GM12872 (cell line): ENCODE measurements around the gene LMO7.

ENCODE experiments used
- TF ChIP-seq, protein P1 (sequence below): IDR thresholded peaks from 3 replicates; pipeline ENCODE4 v1.5.1; 2011; ENCODE audit warnings: low read depth, mild to moderate bottlenecking, low read length, moderate library complexity; ENCODE audit not compliant: insufficient read depth

LMO7 gene

DNA sequence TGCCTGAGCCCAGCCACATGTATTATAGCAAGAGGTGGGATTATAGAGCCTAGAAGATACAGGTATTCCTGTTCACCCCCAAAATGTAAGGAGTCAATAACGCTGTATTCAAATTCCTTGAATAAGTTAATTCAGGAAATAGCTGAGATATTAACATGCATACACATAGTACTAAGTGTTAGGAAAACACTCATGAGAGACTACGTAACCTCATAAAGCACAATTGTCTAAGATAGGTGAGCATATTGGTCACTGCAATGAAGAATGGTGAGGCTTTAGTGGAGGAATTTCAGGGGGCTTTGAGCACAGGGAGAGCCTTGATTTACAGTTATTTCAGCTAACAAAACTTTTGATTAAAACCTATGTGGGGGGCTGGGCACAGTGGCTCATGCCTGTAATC, 161.6 kb downstream of the LMO7 start:
- TF ChIP-seq, protein P1, sequence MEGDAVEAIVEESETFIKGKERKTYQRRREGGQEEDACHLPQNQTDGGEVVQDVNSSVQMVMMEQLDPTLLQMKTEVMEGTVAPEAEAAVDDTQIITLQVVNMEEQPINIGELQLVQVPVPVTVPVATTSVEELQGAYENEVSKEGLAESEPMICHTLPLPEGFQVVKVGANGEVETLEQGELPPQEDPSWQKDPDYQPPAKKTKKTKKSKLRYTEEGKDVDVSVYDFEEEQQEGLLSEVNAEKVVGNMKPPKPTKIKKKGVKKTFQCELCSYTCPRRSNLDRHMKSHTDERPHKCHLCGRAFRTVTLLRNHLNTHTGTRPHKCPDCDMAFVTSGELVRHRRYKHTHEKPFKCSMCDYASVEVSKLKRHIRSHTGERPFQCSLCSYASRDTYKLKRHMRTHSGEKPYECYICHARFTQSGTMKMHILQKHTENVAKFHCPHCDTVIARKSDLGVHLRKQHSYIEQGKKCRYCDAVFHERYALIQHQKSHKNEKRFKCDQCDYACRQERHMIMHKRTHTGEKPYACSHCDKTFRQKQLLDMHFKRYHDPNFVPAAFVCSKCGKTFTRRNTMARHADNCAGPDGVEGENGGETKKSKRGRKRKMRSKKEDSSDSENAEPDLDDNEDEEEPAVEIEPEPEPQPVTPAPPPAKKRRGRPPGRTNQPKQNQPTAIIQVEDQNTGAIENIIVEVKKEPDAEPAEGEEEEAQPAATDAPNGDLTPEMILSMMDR, result no peak

DNA sequence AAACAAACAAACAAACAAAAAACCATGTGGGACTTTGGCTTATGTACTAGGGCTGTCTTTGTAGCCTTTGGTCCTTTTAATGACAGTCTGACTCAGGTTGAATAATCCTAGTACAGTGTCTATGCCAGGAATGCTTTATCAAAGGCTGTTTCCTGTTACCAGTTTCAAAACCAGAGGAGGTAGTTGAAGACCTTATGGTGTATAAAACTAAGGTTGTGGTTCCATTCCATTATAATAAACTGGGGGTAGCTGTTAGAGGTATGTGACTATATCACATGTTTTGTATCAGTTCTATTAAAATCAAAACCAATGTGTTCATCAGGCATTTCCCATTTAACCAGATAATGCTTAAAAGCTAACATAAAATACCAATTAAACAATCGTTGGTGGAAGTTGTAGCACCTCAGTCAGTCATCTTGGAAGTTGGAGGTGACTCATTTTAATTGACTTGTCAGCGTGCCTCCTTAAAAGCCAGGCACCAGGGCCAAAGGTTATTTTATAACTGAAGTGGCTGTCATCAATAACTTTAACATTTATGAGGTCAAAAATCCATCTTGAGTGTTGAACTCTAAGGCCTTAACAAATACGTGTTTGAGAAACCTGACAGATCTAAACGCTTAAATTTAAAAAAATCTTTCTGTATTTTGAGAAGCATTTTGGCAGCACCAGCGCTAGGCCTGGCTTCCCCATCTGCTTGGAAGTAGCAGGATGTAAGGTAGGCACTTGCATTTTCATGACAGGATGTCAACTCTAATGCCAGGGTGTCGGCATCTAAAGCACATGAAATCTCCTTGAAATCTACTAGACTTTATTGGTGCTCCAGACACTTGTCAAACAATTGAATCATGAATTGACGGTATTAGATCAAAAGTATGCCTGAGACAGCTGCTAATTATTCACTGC, 162.5 kb downstream of the LMO7 start:
- TF ChIP-seq, protein P1, result no peak

DNA sequence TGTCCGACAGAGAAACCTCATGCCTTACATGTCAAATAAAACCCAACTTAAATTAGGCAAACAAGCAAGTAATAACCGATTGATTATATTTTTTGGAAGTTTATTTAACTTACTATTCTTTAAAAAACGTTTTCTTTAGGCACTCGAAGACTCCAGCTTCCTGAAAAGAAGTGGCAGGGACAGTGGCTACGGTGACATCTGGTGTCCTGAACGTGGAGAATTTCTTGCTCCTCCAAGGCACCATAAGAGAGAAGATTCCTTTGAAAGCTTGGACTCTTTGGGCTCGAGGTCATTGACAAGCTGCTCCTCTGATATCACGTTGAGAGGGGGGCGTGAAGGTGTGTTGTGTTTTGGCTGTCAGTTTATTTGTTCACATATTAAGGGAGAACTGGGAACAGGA, 164.4 kb downstream of the LMO7 start:
- TF ChIP-seq, protein P1, result no peak

DNA sequence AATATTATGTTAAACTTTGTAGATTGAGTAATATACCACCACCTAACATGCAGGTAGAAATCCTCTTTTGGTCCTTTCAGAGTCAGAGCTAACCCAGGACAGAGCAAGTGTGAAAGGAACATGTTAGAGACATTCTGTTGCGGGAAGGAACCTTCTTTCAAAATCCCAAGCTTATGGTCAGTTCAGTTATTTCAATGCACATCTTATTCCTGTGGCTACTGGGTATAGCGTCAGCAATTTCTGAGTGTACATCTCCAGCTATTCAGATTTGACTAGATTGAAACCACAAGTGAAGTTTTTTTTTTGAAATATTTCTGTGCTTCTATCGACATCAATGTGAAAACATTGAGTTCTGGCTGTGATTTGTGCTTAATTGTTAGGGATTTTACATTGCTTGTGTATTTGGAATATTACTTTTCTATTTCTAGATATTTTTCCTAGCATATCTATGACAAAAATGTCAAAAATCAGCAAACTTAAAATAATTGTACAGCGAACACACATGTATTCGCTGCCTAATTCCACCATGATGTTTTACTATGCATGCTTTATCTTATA, 165.3 kb downstream of the LMO7 start:
- TF ChIP-seq, protein P1, result no peak

DNA sequence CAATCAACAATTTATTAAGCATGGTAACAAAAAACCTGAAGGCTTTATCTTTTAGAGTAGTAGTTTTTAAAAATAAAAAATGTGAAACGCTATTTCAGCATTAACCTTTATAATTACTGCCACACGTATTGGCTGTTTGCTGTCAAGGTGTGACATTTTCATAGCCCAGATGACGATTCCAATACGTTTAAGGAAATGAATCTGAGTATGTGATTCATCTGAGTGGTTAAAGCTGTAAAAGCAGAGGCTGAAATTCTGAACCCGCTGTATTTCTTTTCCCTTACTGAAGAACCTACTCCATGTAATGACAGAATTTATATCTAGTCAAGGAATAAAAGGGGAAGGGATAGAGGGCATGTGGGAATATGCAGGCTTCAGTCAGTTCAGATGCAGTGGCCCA, 166.0 kb downstream of the LMO7 start:
- TF ChIP-seq, protein P1, result no peak

DNA sequence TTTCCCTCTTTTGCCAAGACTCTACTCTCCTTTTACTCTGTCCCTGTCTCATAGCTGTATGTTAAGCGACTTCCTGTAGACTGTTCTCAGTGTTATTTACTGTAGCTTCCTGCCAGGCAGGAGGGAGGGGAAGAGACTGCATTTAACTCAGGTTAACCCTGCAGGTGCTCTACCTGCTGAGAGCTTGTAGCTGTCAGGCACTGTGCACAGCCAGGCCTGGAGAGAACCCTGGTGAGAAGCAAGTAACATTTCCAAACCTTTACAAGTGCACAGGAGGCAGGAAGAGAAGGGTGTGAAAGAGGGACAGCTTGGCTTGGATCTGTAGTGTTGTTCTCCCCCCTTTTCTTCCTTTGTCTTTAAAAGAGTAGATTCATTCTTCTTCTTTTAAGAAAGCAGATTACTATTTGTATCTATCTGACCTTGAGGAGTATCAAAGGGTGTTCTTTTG, 167.1 kb downstream of the LMO7 start:
- TF ChIP-seq, protein P1, result no peak

DNA sequence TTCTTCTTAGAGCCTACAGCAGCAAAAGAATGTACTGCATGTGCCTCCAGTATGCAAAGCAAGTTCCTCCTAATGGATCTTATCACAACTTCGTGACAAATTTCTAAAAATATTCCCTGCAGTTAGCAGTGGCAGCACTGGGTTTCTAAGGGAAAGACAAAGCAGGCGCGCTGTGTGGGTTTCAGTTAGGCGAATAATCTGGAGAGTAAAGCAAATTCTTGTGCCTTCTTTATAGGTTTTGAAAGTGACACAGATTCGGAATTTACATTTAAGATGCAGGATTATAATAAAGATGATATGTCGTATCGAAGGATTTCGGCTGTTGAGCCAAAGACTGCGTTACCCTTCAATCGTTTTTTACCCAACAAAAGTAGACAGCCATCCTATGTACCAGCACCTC, 167.9 kb downstream of the LMO7 start:
- TF ChIP-seq, protein P1, result no peak
